Brain microvascular endothelial cell (primary cell): ENCODE data around the gene SSNA1.

Experiments
- DNase-seq: peaks from one replicate; pipeline ENCODE4 v3.0.0-alpha.2; 2020
- H3K27ac ChIP-seq: fragments of 250-450 bp; sonication (Bioruptor Pico); 2 replicates; pipeline ENCODE4 v1.5.1; 2020; ENCODE audit warnings: mild to moderate bottlenecking, moderate library complexity
- H3K27me3 ChIP-seq: fragments of 250-450 bp; sonication (Bioruptor Pico); replicated peaks from 2 replicates; pipeline ENCODE4 v1.5.1; 2020; ENCODE audit warnings: mild to moderate bottlenecking
- H3K36me3 ChIP-seq: fragments of 250-450 bp; sonication (Bioruptor Pico); replicated peaks from 2 replicates; pipeline ENCODE4 v1.5.1; 2020; ENCODE audit warnings: mild to moderate bottlenecking
- H3K4me3 ChIP-seq: 2 replicates; pipeline ENCODE4 v1.5.1; 2011; ENCODE audit warnings: low read depth, mild to moderate bottlenecking, control low read depth, low read length, moderate library complexity
- CTCF ChIP-seq: IDR thresholded peaks from 2 replicates; pipeline ENCODE4 v1.5.1; 2011; ENCODE audit warnings: low read depth, mild to moderate bottlenecking, moderate library complexity, low read length, control low read depth, inconsistent platforms; ENCODE audit errors: missing control alignments
- in situ Hi-C: cut with HindIII; loops from 2 replicates; pipeline ENCODE4 v1.10.0; 2017; ENCODE audit warnings: low sequenced_read_pairs, low pct_ligation_motif_present

The SSNA1 gene

DNA sequence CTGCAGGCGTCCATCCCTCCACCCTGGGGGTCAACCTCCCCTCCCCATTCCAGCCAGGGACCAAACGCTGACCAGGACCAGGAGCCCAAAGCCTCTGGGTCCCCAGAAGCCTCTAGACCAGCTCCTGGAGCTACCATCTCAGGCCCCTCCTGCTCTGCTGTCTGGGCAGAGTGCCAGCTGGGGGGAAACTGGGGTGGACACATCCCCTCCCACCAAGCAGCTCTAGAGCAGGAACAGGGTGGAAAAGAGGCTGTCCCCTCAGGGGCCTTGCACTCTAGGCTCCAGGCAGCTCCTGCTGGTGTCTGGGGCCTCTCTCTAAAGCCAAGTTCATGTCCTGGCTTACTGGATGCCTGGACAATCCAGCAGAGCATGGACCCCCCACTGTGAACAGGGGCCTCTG, 4.4 kb downstream of the SSNA1 start:
- DNase-seq, result no peak
- Histone ChIP-seq H3K4me3 (no peak overlapping the region), H3K36me3 (peaks cover 13% of the 10 kb centered on the region), H3K27ac (no peak overlapping the region), H3K27me3 (no peaks in the 10 kb centered on the region)
- in situ Hi-C loops, result no loop called here
- no peak for TF ChIP-seq CTCF

- Histone ChIP-seq H3K4me3 (no peak overlapping the region), H3K27ac (no peak overlapping the region), H3K36me3 (peaks cover 13% of the 10 kb centered on the region), H3K27me3 (no peaks in the 10 kb centered on the region)
- in situ Hi-C loops, result no loop called here
- DNase-seq, result no peak
- TF ChIP-seq CTCF, result no peak
Measured at GRCh38 chr9:137193771-137194170, 5.3 kb downstream of the SSNA1 start.

GRCh38 chr9:137194388-137194787, 5.9 kb downstream of the SSNA1 start:
- no peak for TF ChIP-seq CTCF
- Histone ChIP-seq H3K27ac (no peak overlapping the region), H3K4me3 (no peak overlapping the region), H3K27me3 (no peaks in the 10 kb centered on the region), H3K36me3 (peaks cover 13% of the 10 kb centered on the region)
- no peak for DNase-seq
- in situ Hi-C loops, result no loop called here

GRCh38 chr9:137194909-137195308, 6.4 kb downstream of the SSNA1 start:
- peaks cover 11% of the 10 kb centered on the region for H3K36me3 ChIP-seq
- no peaks in the 10 kb centered on the region for H3K27me3 ChIP-seq
- in situ Hi-C loops, result no loop called here
- no peak for DNase-seq
- TF ChIP-seq CTCF, result no peak
- no peak overlapping the region for H3K4me3 ChIP-seq
- no peak overlapping the region for H3K27ac ChIP-seq

DNA sequence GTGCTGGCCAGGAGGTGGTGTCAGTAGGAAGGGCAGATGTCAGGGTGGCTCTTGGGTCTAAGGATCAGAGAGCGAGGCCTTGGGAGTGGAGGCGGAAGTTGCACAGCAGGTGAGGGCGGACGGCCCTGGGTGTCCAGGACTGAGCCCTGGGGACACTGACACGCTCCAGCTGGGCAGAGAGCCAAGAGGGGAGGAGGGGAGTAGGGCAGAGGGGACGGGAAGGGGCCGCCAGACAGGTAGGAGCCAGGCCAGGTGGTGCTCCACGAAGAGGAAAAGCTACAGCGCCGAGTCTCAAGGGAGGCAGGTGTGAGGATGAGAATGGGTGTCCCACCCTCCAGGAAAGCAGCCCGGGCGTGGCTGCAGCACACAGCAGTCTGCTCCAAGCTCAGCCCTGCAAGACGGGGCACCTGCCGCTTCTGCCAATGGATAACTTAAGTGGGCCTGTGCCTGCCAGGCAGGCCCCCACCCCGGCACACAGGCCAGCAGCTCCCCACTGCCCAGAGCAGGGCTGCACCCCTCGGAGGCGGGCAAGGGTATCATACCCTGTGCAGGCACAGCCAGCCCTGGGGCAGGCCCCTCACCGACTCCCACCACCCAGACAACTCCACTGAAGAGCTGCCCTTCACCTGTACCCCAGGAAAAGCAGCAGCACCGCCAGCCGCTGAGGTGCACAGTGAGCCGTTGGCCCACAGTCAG, 7.2 kb downstream of the SSNA1 start:
- in situ Hi-C loops, result no loop called here
- Histone ChIP-seq H3K27me3 (no peaks in the 10 kb centered on the region), H3K36me3 (peaks cover 8% of the 10 kb centered on the region), H3K27ac (no peak overlapping the region), H3K4me3 (no peak overlapping the region)
- no peak for DNase-seq
- no peak for TF ChIP-seq CTCF
